Naive B cell (primary cell): Measurements from ENCODE around the gene SMPD4. TPM values are rescaled to one million over a fixed set of nuclear protein-coding genes. Genes with fewer than 3 reads are reported as not detected.
"Not testable (repeated sequence)": the region's sequence is repeated elsewhere in the genome, so short reads cannot be mapped to it uniquely, and the experiment has no call there.

ENCODE experiments used
- ATAC-seq, 2 donors: fragments of 150-1000 bp; cut with Tn5 transposase; 2 replicates each; pipeline ENCODE4 v1.10.0; 2021; ENCODE audit warnings: low read depth in 2 of 2, mild to moderate bottlenecking in 2 of 2, moderate library complexity in 2 of 2
- DNase-seq: peaks from one replicate; pipeline ENCODE4 v3.0.0; 2022
- H3K27ac Mint-ChIP-seq, 6 donors: one replicate each; pipeline ENCODE4 v1.8.0; 2020 to 2022; ENCODE audit warnings: mild to moderate bottlenecking in 6 of 6, mixed read lengths in 6 of 6, moderate library complexity in 5 of 6, inconsistent platforms in 2 of 6
- H3K27me3 Mint-ChIP-seq, 3 donors: one replicate each; pipeline ENCODE4 v1.8.0; 2021 to 2022; ENCODE audit warnings: mixed read lengths in 3 of 3, mild to moderate bottlenecking in 1 of 3
- H3K36me3 Mint-ChIP-seq, 2 donors: one replicate each; pipeline ENCODE4 v1.8.0; 2020 to 2022; ENCODE audit warnings: mixed read lengths in 2 of 2, inconsistent platforms in 1 of 2, mild to moderate bottlenecking in 1 of 2
- H3K4me1 Mint-ChIP-seq, 3 donors: one replicate each; pipeline ENCODE4 v1.8.0; 2020 to 2022; ENCODE audit warnings: mixed read lengths in 3 of 3, inconsistent platforms in 1 of 3, mild to moderate bottlenecking in 1 of 3, moderate library complexity in 1 of 3
- H3K4me3 Mint-ChIP-seq, 8 donors: one replicate each; pipeline ENCODE4 v1.8.0; 2020 to 2022; ENCODE audit warnings: mild to moderate bottlenecking in 8 of 8, mixed read lengths in 8 of 8, moderate library complexity in 8 of 8, inconsistent platforms in 2 of 8
- H3K9me3 Mint-ChIP-seq, 7 donors: one replicate each; pipeline ENCODE4 v1.8.0; 2020 to 2022; ENCODE audit warnings: mixed read lengths in 7 of 7, mild to moderate bottlenecking in 5 of 7, inconsistent platforms in 2 of 7, moderate library complexity in 1 of 7
- polyA plus RNA-seq, 6 donors: library from polyadenylated mRNA; unstranded; fragments of 300-500 nt; fragmentation: Illumina TruSeq; gene quantifications; one replicate each; pipeline ENCODE4 v1.2.3, GENCODE V29; 2021; ENCODE audit warnings: low read depth in 6 of 6

The SMPD4 gene
- polyA plus RNA-seq, 6 donors from 2014 or later = 20.2 to 41.4 (median 27.7) TPM

GRCh38 chr2:130159376-130159775 is 22.0 kb downstream of the SMPD4 start:
- H3K36me3 Mint-ChIP-seq, DNase-seq, H3K27me3 Mint-ChIP-seq, ATAC-seq, H3K9me3 Mint-ChIP-seq, H3K4me3 Mint-ChIP-seq: not testable (repeated sequence)
- Mint-ChIP-seq H3K27ac (peak overlapping the region; percentile 54 to 98 (median 82)), H3K4me1 (peaks cover 25 to 37% (median 25%) of the 10 kb centered on the region in 3 donors)

GRCh38 chr2:130158631-130159030 is 22.8 kb downstream of the SMPD4 start:
- peaks cover 0 to 7% of the 10 kb centered on the region in 2 donors for H3K36me3 Mint-ChIP-seq
- DNase-seq = no peak
- peak overlapping the region; percentile 89 to 98 (median 96) for H3K27ac Mint-ChIP-seq
- H3K9me3 Mint-ChIP-seq = no peaks in the 10 kb centered on the region
- ATAC-seq = no peak
- H3K27me3 Mint-ChIP-seq = no peaks in the 10 kb centered on the region
- peak overlapping the region in 6 of 8 donors; percentile 51 to 76 (median 69) for H3K4me3 Mint-ChIP-seq
- peaks cover 25 to 37% (median 25%) of the 10 kb centered on the region in 3 donors for H3K4me1 Mint-ChIP-seq

- ATAC-seq = peak; percentile 88 to 90
- Mint-ChIP-seq H3K4me3 (peak overlapping the region; percentile 26 to 76 (median 65)), H3K4me1 (peaks cover 25 to 37% (median 25%) of the 10 kb centered on the region in 3 donors), H3K27ac (peak overlapping the region; percentile 89 to 98 (median 96))
- H3K27me3 Mint-ChIP-seq, H3K36me3 Mint-ChIP-seq, H3K9me3 Mint-ChIP-seq: not testable (repeated sequence)
- peak; percentile 79 for DNase-seq
Observed at GRCh38 chr2:130157825-130158514, 23.4 kb downstream of the SMPD4 start.

- DNase-seq = peak; percentile 37
- H3K9me3 Mint-ChIP-seq, H3K36me3 Mint-ChIP-seq, H3K27me3 Mint-ChIP-seq: not testable (repeated sequence)
- Mint-ChIP-seq H3K27ac (peak overlapping the region; percentile 89 to 98 (median 96)), H3K4me3 (peak overlapping the region in 5 of 8 donors; percentile 42 to 76 (median 58)), H3K4me1 (peaks cover 25 to 37% (median 25%) of the 10 kb centered on the region in 3 donors)
- ATAC-seq = peak; percentile 34 to 44
Observed at GRCh38 chr2:130157354-130157753, 24.0 kb downstream of the SMPD4 start.

- peak overlapping the region in 2 of 8 donors; percentile 15 to 18 for H3K4me3 Mint-ChIP-seq
- peak overlapping the region in 5 of 6 donors; percentile 67 to 92 (median 86) for H3K27ac Mint-ChIP-seq
- H3K9me3 Mint-ChIP-seq = no peaks in the 10 kb centered on the region
- H3K36me3 Mint-ChIP-seq = peaks cover 0 to 7% of the 10 kb centered on the region in 2 donors
- ATAC-seq (no peak), DNase-seq (no peak)
- H3K27me3 Mint-ChIP-seq = no peaks in the 10 kb centered on the region
- H3K4me1 Mint-ChIP-seq = peaks cover 25 to 37% (median 25%) of the 10 kb centered on the region in 3 donors
Observed at GRCh38 chr2:130156624-130157004, 24.8 kb downstream of the SMPD4 start.

- H3K4me3 Mint-ChIP-seq = peak overlapping the region in 3 of 8 donors; percentile 10 to 18 (median 15)
- peak; percentile 27 for DNase-seq
- not testable (repeated sequence) for H3K36me3 Mint-ChIP-seq, H3K9me3 Mint-ChIP-seq, H3K27me3 Mint-ChIP-seq
- H3K27ac Mint-ChIP-seq = peak overlapping the region; percentile 53 to 92 (median 78)
- H3K4me1 Mint-ChIP-seq = peaks cover 22 to 37% (median 25%) of the 10 kb centered on the region in 3 donors
- ATAC-seq = peak in 1 of 2 donors; percentile 13
Observed at GRCh38 chr2:130155956-130156623, 25.3 kb downstream of the SMPD4 start.

GRCh38 chr2:130154773-130155765 is 26.3 kb downstream of the SMPD4 start:
- peaks cover 0 to 7% of the 10 kb centered on the region in 2 donors for H3K36me3 Mint-ChIP-seq
- no peaks in the 10 kb centered on the region for H3K27me3 Mint-ChIP-seq
- no peak for DNase-seq
- H3K27ac Mint-ChIP-seq = peak overlapping the region in 5 of 6 donors; percentile 56 to 95 (median 74)
- H3K4me3 Mint-ChIP-seq = no peak overlapping the region
- no peaks in the 10 kb centered on the region for H3K9me3 Mint-ChIP-seq
- peaks cover 18 to 33% (median 25%) of the 10 kb centered on the region in 3 donors for H3K4me1 Mint-ChIP-seq
- ATAC-seq = no peak

GRCh38 chr2:130154423-130154770 is 27.0 kb downstream of the SMPD4 start:
- not testable (repeated sequence) for H3K27me3 Mint-ChIP-seq, H3K9me3 Mint-ChIP-seq, DNase-seq, ATAC-seq, H3K4me3 Mint-ChIP-seq, H3K36me3 Mint-ChIP-seq
- peak overlapping the region in 2 of 6 donors; percentile 32 to 75 for H3K27ac Mint-ChIP-seq
- peaks cover 17 to 31% (median 25%) of the 10 kb centered on the region in 3 donors for H3K4me1 Mint-ChIP-seq

- not testable (repeated sequence) for ATAC-seq, DNase-seq, H3K4me3 Mint-ChIP-seq, H3K27me3 Mint-ChIP-seq, H3K9me3 Mint-ChIP-seq, H3K36me3 Mint-ChIP-seq
- Mint-ChIP-seq H3K4me1 (peaks cover 17 to 28% (median 24%) of the 10 kb centered on the region in 3 donors), H3K27ac (peak overlapping the region in 1 of 6 donors; percentile 69)
Observed at GRCh38 chr2:130153721-130154422, 27.5 kb downstream of the SMPD4 start.

GRCh38 chr2:130152816-130153595 is 28.4 kb downstream of the SMPD4 start:
- Mint-ChIP-seq H3K9me3 (no peaks in the 10 kb centered on the region), H3K36me3 (peaks cover 0 to 7% of the 10 kb centered on the region in 2 donors), H3K4me1 (peaks cover 11 to 19% (median 16%) of the 10 kb centered on the region in 3 donors), H3K27me3 (no peaks in the 10 kb centered on the region), H3K27ac (peak overlapping the region in 1 of 6 donors; percentile 62), H3K4me3 (no peak overlapping the region)
- DNase-seq (no peak), ATAC-seq (no peak)

- H3K27me3 Mint-ChIP-seq, H3K36me3 Mint-ChIP-seq, H3K4me3 Mint-ChIP-seq, H3K9me3 Mint-ChIP-seq, ATAC-seq, H3K27ac Mint-ChIP-seq, DNase-seq: not testable (repeated sequence)
- H3K4me1 Mint-ChIP-seq = peaks cover 4 to 12% (median 8%) of the 10 kb centered on the region in 3 donors
Observed at GRCh38 chr2:130152136-130152815, 29.1 kb downstream of the SMPD4 start.

GRCh38 chr2:130151145-130151512 is 30.3 kb downstream of the SMPD4 start:
- not testable (repeated sequence) for DNase-seq, H3K27ac Mint-ChIP-seq, H3K4me1 Mint-ChIP-seq, H3K9me3 Mint-ChIP-seq, H3K36me3 Mint-ChIP-seq, H3K4me3 Mint-ChIP-seq, H3K27me3 Mint-ChIP-seq, ATAC-seq
